Transverse colon (tissue), 4 donors: Measurements from ENCODE around the gene ONECUT3. TPM values are rescaled to one million over a fixed set of nuclear protein-coding genes. Genes with fewer than 3 reads are reported as not detected.

Experiments used
- DNase-seq: peaks from one replicate; pipeline ENCODE4 v3.0.0-alpha.2; 2019
- H3K27ac ChIP-seq, 4 donors: fragments of 200-600 bp; sonication (generic); 2 replicates each; pipeline ENCODE4 v1.5.1; 2016 to 2018; ENCODE audit warnings: inconsistent platforms in 4 of 4
- H3K27me3 ChIP-seq: fragments of 200-600 bp; sonication (generic); 2 replicates; pipeline ENCODE4 v1.5.1; 2017; ENCODE audit warnings: inconsistent platforms
- H3K36me3 ChIP-seq, 4 donors: fragments of 200-600 bp; sonication (generic); 2 replicates each; pipeline ENCODE4 v1.5.1; 2017 to 2019; ENCODE audit warnings: inconsistent platforms in 4 of 4
- H3K4me1 ChIP-seq, 4 donors: fragments of 200-600 bp; sonication (generic); 2 replicates each; pipeline ENCODE4 v1.5.1; 2017 to 2020; ENCODE audit warnings: inconsistent platforms in 4 of 4
- H3K4me3 ChIP-seq, 4 donors: fragments of 200-600 bp; sonication (generic); 1 replicate in 1 of 4; 2 replicates in 3 of 4; pipeline versions ENCODE4 v1.5.1 to v1.6.1; 2017 to 2019; ENCODE audit warnings: inconsistent platforms in 4 of 4
- H3K9me3 ChIP-seq, 2 donors: fragments of 200-600 bp; sonication (generic); 2 replicates each; pipeline ENCODE4 v1.5.1; 2017 to 2019; ENCODE audit warnings: inconsistent platforms in 2 of 2
- CTCF ChIP-seq, 5 experiments: fragments of 200-600 bp in 3 of 5; fragments of 450-650 bp in 2 of 5; sonication (generic) in 3 of 5; IDR thresholded peaks; 1 replicate in 2 of 5; 2 replicates in 3 of 5; pipeline ENCODE4 v1.5.1; 2016 to 2017; ENCODE audit warnings: antibody characterized with exemption in 5 of 5, inconsistent platforms in 3 of 5, mild to moderate bottlenecking in 2 of 5, moderate library complexity in 1 of 5
- EP300 ChIP-seq: sonication (generic); formaldehyde crosslinking; IDR thresholded peaks from one replicate; pipeline ENCODE4 v1.6.1; 2017; ENCODE audit warnings: antibody characterized with exemption, low read depth
- POLR2A ChIP-seq: fragments of 450-650 bp; IDR thresholded peaks from one replicate; pipeline ENCODE4 v1.6.1; 2016; ENCODE audit warnings: antibody characterized with exemption, mild to moderate bottlenecking, moderate library complexity
- POLR2AphosphoS5 ChIP-seq, 3 donors: sonication (generic); formaldehyde crosslinking; IDR thresholded peaks; one replicate each; pipeline ENCODE4 v1.6.1; 2016; ENCODE audit warnings: antibody characterized with exemption in 3 of 3
- WGBS, 2 donors: methylation state at CpG; one replicate each; pipeline ENCODE4 v1.1.5; 2018; ENCODE audit warnings: low coverage in 1 of 2; 5-methylcytosine and 5-hydroxymethylcytosine counted together
- in situ Hi-C, 4 donors: fragments of 200-750 bp; cut with MboI; loops; one replicate each; pipeline versions ENCODE4 v1.15.0 to v1.15.1; 2017; ENCODE audit warnings: low sequenced_read_pairs in 3 of 4, low pct_ligation_motif_present in 1 of 4, low pct_unique_long_range_greater_than_20kb in 1 of 4
- intact Hi-C: fragments of 100-400 bp; cut with DNase I; formaldehyde crosslinking; loops from one replicate; pipeline ENCODE4 v1.15.1; 2023; ENCODE audit warnings: low total_unique reads
- total RNA-seq, 4 donors: library from RNA; depleted of rRNA; stranded (reverse); fragments of >200 nt; gene quantifications; one replicate each; pipeline ENCODE4 v1.1.0, GENCODE V29; 2016

The ONECUT3 gene
- total RNA-seq, 4 donors from 2014 or later: not detected

- 83% methylated on average over 40 of the region's 45 CpGs; no CpG with 5 or more reads in 1 of the 2 donors for WGBS, 2 donors
- H3K27ac ChIP-seq: no peak overlapping the region
- no peak for DNase-seq
- no peaks in the 10 kb centered on the region for H3K27me3 ChIP-seq
- peaks cover 0 to under 1% (median under 1%) of the 10 kb centered on the region in 4 donors for H3K4me1 ChIP-seq
- intact Hi-C loops: no loop called here
- TF ChIP-seq POLR2A (no peak), POLR2AphosphoS5 (IDR thresholded peaks at IDR 0.05) (no peak)
- no peaks in the 10 kb centered on the region for H3K9me3 ChIP-seq
- no peak overlapping the region for H3K4me3 ChIP-seq
- H3K36me3 ChIP-seq: no peaks in the 10 kb centered on the region
- in situ Hi-C loops: loop anchor here in 1 of 4 donors (25.0 kb wide), 1 partner anchor 269 kb away; no protein-coding TSS in a partner anchor
Observed at GRCh38 chr19:1806184-1807029, 53.1 kb downstream of the ONECUT3 start.

- in situ Hi-C loops (loop anchor here in 1 of 4 donors (25.0 kb wide), 1 partner anchor 270 kb away; no protein-coding TSS in a partner anchor), intact Hi-C loops (no loop called here)
- Histone ChIP-seq H3K36me3 (no peaks in the 10 kb centered on the region), H3K4me3 (no peak overlapping the region), H3K4me1 (peaks cover 6 to 8% (median 7%) of the 10 kb centered on the region in 4 donors), H3K9me3 (no peaks in the 10 kb centered on the region), H3K27me3 (no peaks in the 10 kb centered on the region), H3K27ac (no peak overlapping the region)
- DNase-seq: no peak
- WGBS, 2 donors: 65% methylated on average over 27 of the region's 28 CpGs; no CpG with 5 or more reads in 1 of the 2 donors
- no peak for TF ChIP-seq CTCF (IDR thresholded peaks at IDR 0.05)
- no peak for TF ChIP-seq POLR2A
- TF ChIP-seq POLR2AphosphoS5 (IDR thresholded peaks at IDR 0.05): no peak
Observed at GRCh38 chr19:1807030-1807694, 53.9 kb downstream of the ONECUT3 start.

- Histone ChIP-seq H3K9me3 (no peaks in the 10 kb centered on the region), H3K27ac (no peak overlapping the region), H3K4me1 (peaks cover 6 to 11% (median 9%) of the 10 kb centered on the region in 4 donors), H3K27me3 (no peaks in the 10 kb centered on the region), H3K36me3 (no peaks in the 10 kb centered on the region), H3K4me3 (no peak overlapping the region)
- TF ChIP-seq POLR2A: no peak
- TF ChIP-seq CTCF (IDR thresholded peaks at IDR 0.05): no peak
- TF ChIP-seq POLR2AphosphoS5 (IDR thresholded peaks at IDR 0.05): no peak
- no peak for DNase-seq
- WGBS, 2 donors: 58% methylated on average over 23 of the region's 30 CpGs; no CpG with 5 or more reads in 1 of the 2 donors
- intact Hi-C loops: no loop called here
- in situ Hi-C loops: loop anchor here in 1 of 4 donors (25.0 kb wide), 1 partner anchor 271 kb away; no protein-coding TSS in a partner anchor
Observed at GRCh38 chr19:1807695-1808394, 54.5 kb downstream of the ONECUT3 start.

- in situ Hi-C loops: loop anchor here in 1 of 4 donors (25.0 kb wide), 1 partner anchor 271 kb away; no protein-coding TSS in a partner anchor
- H3K27me3 ChIP-seq: no peaks in the 10 kb centered on the region
Observed at GRCh38 chr19:1808395-1808731, 55.1 kb downstream of the ONECUT3 start.

More at GRCh38 chr19:1808395-1808731, 55.1 kb downstream of the ONECUT3 start:
- H3K27ac ChIP-seq: no peak overlapping the region
- H3K36me3 ChIP-seq: no peaks in the 10 kb centered on the region
- DNase-seq: no peak
- WGBS, 2 donors: 79% methylated on average over 2 of the region's 2 CpGs; no CpG with 5 or more reads in 1 of the 2 donors
- H3K9me3 ChIP-seq: no peaks in the 10 kb centered on the region
- peaks cover 11 to 17% (median 14%) of the 10 kb centered on the region in 4 donors for H3K4me1 ChIP-seq
- TF ChIP-seq CTCF (IDR thresholded peaks at IDR 0.05): no peak
- no peak for TF ChIP-seq EP300
- intact Hi-C loops: no loop called here
- H3K4me3 ChIP-seq: no peak overlapping the region
